Gastrocnemius medialis (tissue), 4 donors: ENCODE data around the gene CPED1. TPM values are rescaled to one million over a fixed set of nuclear protein-coding genes. Genes with fewer than 3 reads are reported as not detected.

Experiments used
- ATAC-seq, 2 donors: fragments of 150-250 bp; one replicate each; pipeline ENCODE4 v1.9.1; 2016
- DNase-seq, 2 donors: peaks; one replicate each; pipeline ENCODE4 v3.0.0-alpha.2; 2019
- H3K27ac ChIP-seq, 4 donors: fragments of 200-600 bp; sonication (generic); 1 replicate in 1 of 4; 2 replicates in 3 of 4; pipeline ENCODE4 v1.5.1; 2016 to 2018; ENCODE audit warnings: mild to moderate bottlenecking in 2 of 4, moderate library complexity in 1 of 4
- H3K27me3 ChIP-seq, 3 donors: fragments of 200-600 bp; sonication (generic) in 2 of 3; 1 replicate in 1 of 3; 2 replicates in 2 of 3; pipeline versions ENCODE4 v1.5.1 to v1.6.0; 2016 to 2019; ENCODE audit warnings: mild to moderate bottlenecking in 1 of 3, moderate library complexity in 1 of 3
- H3K36me3 ChIP-seq, 2 donors: fragments of 200-600 bp; sonication (generic) in 1 of 2; one replicate each; pipeline ENCODE4 v1.5.1; 2017 to 2018
- H3K4me1 ChIP-seq, 2 donors: fragments of 200-600 bp; sonication (generic) in 1 of 2; one replicate each; pipeline ENCODE4 v1.5.1; 2016 to 2017; ENCODE audit warnings: mild to moderate bottlenecking in 2 of 2
- H3K4me3 ChIP-seq, 4 donors: fragments of 200-600 bp; sonication (generic) in 3 of 4; 1 replicate in 1 of 4; 2 replicates in 3 of 4; pipeline ENCODE4 v1.5.1; 2016 to 2019; ENCODE audit warnings: mild to moderate bottlenecking in 2 of 4
- H3K9me3 ChIP-seq, 3 donors: fragments of 200-600 bp; sonication (generic) in 2 of 3; 1 replicate in 1 of 3; 2 replicates in 2 of 3; pipeline ENCODE4 v1.5.1; 2016 to 2019
- POLR2A ChIP-seq, 2 donors: fragments of 450-650 bp; IDR thresholded peaks; one replicate each; pipeline ENCODE4 v1.6.1; 2017; ENCODE audit warnings: antibody characterized with exemption in 2 of 2, mild to moderate bottlenecking in 2 of 2, moderate library complexity in 2 of 2
- in situ Hi-C, 4 donors: fragments of 200-750 bp; cut with MboI; loops; one replicate each; pipeline versions ENCODE4 v1.15.0 to v1.8.0; 2017; ENCODE audit warnings: low sequenced_read_pairs in 4 of 4
- intact Hi-C: fragments of 100-400 bp; cut with DNase I; formaldehyde crosslinking; loops from one replicate; pipeline ENCODE4 v1.15.1; 2023; ENCODE audit warnings: low total_unique reads
- total RNA-seq, 4 donors: library from RNA; depleted of rRNA; stranded (reverse); fragments of >200 nt; gene quantifications; one replicate each; pipeline versions ENCODE4 v1.1.0 to v1.2.3, GENCODE V29; 2016
- TF ChIP-seq, protein P1 (sequence below), 5 experiments: fragments of 450-650 bp in 3 of 5; fragments of 200-600 bp in 2 of 5; sonication (generic) in 2 of 5; IDR thresholded peaks in 4 of 5; conservative IDR thresholded peaks in 1 of 5; 1 replicate in 4 of 5; 2 replicates in 1 of 5; pipeline ENCODE4 v1.5.1; 2016 to 2019; ENCODE audit warnings: antibody characterized with exemption in 5 of 5, mild to moderate bottlenecking in 3 of 5, moderate library complexity in 3 of 5

The CPED1 gene
- total RNA-seq, 4 donors from 2014 or later: 4.8 to 35.5 (median 34.1) TPM

DNA sequence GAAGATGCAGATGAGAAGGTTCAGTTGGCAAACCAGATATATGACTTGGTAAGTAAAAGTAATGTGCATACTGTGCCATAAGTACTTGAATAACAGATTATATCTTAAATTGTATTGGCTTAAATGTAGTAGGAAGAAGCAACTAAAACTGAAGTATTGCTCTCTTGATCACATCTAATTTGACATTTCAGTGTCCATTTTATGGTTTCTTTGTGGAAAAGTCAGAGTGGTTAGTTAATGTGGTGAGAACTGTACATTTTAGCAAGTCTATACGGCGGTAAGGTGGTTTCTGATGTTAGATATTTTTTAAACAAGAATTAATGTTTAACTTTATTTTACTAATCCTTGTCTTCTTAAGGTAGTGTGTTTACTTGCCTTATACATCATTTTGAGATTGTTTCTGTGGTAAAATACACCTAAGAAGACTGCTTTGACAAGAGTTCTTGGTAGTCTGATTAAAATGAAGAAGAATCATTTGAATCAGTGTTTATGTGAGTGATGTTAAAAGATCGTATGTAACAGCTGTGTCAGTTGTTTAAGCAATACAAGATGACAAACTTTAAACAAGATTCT, 32.8 kb upstream of the CPED1 start:
- ATAC-seq (no peak), DNase-seq (no peak)
- intact Hi-C loops (loop anchor here (10.0 kb wide), 1 partner anchor 239 kb away; no protein-coding TSS in a partner anchor), in situ Hi-C loops (loop anchor here in 1 of 4 donors (25.0 kb wide), 1 partner anchor 332 kb away; no protein-coding TSS in a partner anchor)
- Histone ChIP-seq H3K27me3 (no peaks in the 10 kb centered on the region), H3K27ac (no peak overlapping the region), H3K9me3 (no peaks in the 10 kb centered on the region), H3K4me3 (no peak overlapping the region), H3K36me3 (peaks cover 0 to 54% of the 10 kb centered on the region in 2 donors), H3K4me1 (peaks cover 15% of the 10 kb centered on the region in 2 donors)
- TF ChIP-seq, protein P1, sequence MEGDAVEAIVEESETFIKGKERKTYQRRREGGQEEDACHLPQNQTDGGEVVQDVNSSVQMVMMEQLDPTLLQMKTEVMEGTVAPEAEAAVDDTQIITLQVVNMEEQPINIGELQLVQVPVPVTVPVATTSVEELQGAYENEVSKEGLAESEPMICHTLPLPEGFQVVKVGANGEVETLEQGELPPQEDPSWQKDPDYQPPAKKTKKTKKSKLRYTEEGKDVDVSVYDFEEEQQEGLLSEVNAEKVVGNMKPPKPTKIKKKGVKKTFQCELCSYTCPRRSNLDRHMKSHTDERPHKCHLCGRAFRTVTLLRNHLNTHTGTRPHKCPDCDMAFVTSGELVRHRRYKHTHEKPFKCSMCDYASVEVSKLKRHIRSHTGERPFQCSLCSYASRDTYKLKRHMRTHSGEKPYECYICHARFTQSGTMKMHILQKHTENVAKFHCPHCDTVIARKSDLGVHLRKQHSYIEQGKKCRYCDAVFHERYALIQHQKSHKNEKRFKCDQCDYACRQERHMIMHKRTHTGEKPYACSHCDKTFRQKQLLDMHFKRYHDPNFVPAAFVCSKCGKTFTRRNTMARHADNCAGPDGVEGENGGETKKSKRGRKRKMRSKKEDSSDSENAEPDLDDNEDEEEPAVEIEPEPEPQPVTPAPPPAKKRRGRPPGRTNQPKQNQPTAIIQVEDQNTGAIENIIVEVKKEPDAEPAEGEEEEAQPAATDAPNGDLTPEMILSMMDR (IDR thresholded peaks at IDR 0.05 in 4 of 5, conservative IDR thresholded peaks at IDR 0.05 in 1 of 5): no peak
- no peak for TF ChIP-seq POLR2A (IDR thresholded peaks at IDR 0.05)

DNA sequence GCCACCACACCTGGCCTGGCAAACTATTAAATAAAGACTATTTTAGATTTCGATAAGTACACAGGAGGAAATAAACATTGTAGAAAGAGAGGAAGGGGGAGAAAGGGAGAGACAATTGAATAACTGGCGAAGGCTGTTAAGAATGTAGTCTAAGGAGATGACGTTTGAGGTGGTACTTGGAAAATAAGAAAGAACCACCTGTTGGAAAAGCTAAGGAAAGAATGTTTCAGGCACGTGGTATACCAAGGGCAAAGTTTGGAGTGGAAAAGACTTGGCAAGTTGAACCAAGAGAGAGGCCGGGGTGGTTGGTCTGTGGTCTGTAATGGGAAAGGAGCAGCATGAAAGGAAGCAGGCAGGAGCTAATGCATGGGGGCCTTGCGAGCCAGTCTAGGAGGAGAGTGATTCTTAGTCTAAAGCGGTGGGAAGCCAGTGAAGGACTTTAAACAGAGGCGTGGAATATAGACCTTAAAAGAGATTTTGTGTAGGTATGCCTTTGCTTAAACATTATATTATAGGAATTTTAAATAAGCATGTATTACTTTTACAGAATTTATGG, 28.5 kb upstream of the CPED1 start:
- intact Hi-C loops (loop anchor here (10.0 kb wide), 1 partner anchor 235 kb away; no protein-coding TSS in a partner anchor), in situ Hi-C loops (loop anchor here in 1 of 4 donors (25.0 kb wide), 1 partner anchor 327 kb away; no protein-coding TSS in a partner anchor)
- H3K9me3 ChIP-seq: no peaks in the 10 kb centered on the region
- peaks cover 0 to 29% of the 10 kb centered on the region in 2 donors for H3K36me3 ChIP-seq
- H3K4me3 ChIP-seq: no peak overlapping the region
- ATAC-seq (no peak), DNase-seq (no peak)
- TF ChIP-seq, protein P1 (IDR thresholded peaks at IDR 0.05 in 4 of 5, conservative IDR thresholded peaks at IDR 0.05 in 1 of 5): no peak
- TF ChIP-seq POLR2A (IDR thresholded peaks at IDR 0.05): no peak
- H3K27me3 ChIP-seq: no peaks in the 10 kb centered on the region
- no peak overlapping the region for H3K27ac ChIP-seq
- peaks cover 9 to 11% of the 10 kb centered on the region in 2 donors for H3K4me1 ChIP-seq

DNA sequence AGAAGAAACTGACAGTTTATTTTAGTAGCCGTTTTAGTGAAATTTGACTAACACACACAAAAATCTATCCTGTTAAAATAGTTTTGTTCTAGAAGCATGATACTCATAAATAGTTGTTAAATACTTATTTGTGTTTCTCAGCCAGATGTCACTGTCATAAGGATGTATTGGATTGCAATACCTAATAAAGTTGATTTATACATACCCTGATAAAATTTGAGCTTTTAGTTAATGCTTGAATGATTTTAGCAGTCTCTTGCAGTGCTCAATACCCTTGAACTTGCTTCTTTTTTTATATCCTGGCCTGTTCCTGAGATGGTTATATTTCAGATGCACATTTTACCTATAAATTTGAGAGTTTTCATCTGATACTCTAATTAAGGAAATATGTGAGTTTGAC, 27.8 kb upstream of the CPED1 start:
- intact Hi-C loops (no loop called here), in situ Hi-C loops (loop anchor here in 1 of 4 donors (25.0 kb wide), 1 partner anchor 327 kb away; no protein-coding TSS in a partner anchor)
- Histone ChIP-seq H3K36me3 (peaks cover 0 to 28% of the 10 kb centered on the region in 2 donors), H3K4me3 (no peak overlapping the region), H3K4me1 (peaks cover 9 to 11% of the 10 kb centered on the region in 2 donors), H3K27ac (no peak overlapping the region), H3K27me3 (no peaks in the 10 kb centered on the region), H3K9me3 (no peaks in the 10 kb centered on the region)
- ATAC-seq: no peak
- TF ChIP-seq POLR2A (IDR thresholded peaks at IDR 0.05): no peak
- TF ChIP-seq, protein P1 (IDR thresholded peaks at IDR 0.05 in 4 of 5, conservative IDR thresholded peaks at IDR 0.05 in 1 of 5): no peak
- DNase-seq: no peak

DNA sequence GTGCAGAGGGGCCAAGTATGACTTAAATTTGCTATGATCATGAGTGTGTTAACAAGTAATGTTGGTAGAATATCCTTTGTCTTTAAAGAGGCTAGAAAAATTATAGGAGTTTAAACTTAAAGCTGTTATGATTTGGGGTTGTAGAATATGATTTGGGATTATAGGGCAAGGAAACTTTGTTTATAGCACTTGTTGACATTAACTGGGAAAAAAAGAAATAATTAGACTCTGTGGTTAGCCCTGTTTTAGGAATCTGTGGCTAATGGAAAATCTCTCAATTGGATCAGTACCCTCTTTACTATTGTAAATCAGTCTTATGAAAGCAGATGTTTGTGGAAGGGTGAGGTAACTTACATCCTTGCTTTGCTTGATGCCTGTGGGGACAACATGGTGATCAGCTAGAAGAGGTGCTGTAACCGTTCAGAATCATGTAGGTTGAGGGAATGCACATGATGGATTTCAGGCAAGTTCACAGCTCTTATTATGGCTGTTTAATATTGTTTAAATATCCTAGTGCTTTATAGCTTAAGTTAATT, 26.8 kb upstream of the CPED1 start:
- peaks cover 0 to 22% of the 10 kb centered on the region in 2 donors for H3K36me3 ChIP-seq
- TF ChIP-seq POLR2A (IDR thresholded peaks at IDR 0.05): no peak
- TF ChIP-seq, protein P1 (IDR thresholded peaks at IDR 0.05 in 4 of 5, conservative IDR thresholded peaks at IDR 0.05 in 1 of 5): no peak
- DNase-seq (no peak), ATAC-seq (no peak)
- H3K27ac ChIP-seq: no peak overlapping the region
- peaks cover 9 to 11% of the 10 kb centered on the region in 2 donors for H3K4me1 ChIP-seq
- no peaks in the 10 kb centered on the region for H3K9me3 ChIP-seq
- no peaks in the 10 kb centered on the region for H3K27me3 ChIP-seq
- H3K4me3 ChIP-seq: no peak overlapping the region
- in situ Hi-C loops: loop anchor here in 1 of 4 donors (25.0 kb wide), 1 partner anchor 326 kb away; no protein-coding TSS in a partner anchor
- intact Hi-C loops: no loop called here
